Caco-2 (cell line): ENCODE measurements around the gene OS9. TPM values are rescaled to one million over a fixed set of nuclear protein-coding genes. Genes with fewer than 3 reads are reported as not detected.
"Not testable (repeated sequence)": the region's sequence is repeated elsewhere in the genome, so short reads cannot be mapped to it uniquely, and the experiment has no call there.

Experiments used
- BruUV-seq: library from RNA; stranded (reverse); fragments of 400-500 nt; replicated peaks from 2 replicates; lab custom pipeline; 2021; lab: Mats Ljungman, UMichigan
- CTCF ChIA-PET: fragments of 300-600 bp; sonication (Branson Sonifier 250); formaldehyde crosslinking; loops from one replicate; lab custom pipeline; 2022; ENCODE audit warnings: antibody characterized with exemption; lab: Charles Lee
- POLR2A ChIA-PET: fragments of 300-600 bp; sonication (Branson Sonifier 250); formaldehyde crosslinking; loops from one replicate; lab custom pipeline; 2022; ENCODE audit warnings: antibody characterized with exemption; lab: Charles Lee
- DNase-seq, 2 experiments: peaks; one replicate each; pipeline versions ENCODE4 v3.0.0 to v3.0.0-alpha.2; 2020 to 2022
- H3K27me3 ChIP-seq: replicated peaks from 2 replicates; pipeline ENCODE4 v1.6.0; 2011; ENCODE audit warnings: low read length; ENCODE audit not compliant: control insufficient read depth, insufficient read depth
- H3K36me3 ChIP-seq: 2 replicates; pipeline ENCODE4 v1.5.1; 2011; ENCODE audit warnings: low read length; ENCODE audit not compliant: control insufficient read depth, insufficient read depth
- H3K4me1 ChIP-seq: fragments of 250-450 bp; sonication (Bioruptor Pico); 2 replicates; pipeline ENCODE4 v1.5.1; 2020; ENCODE audit warnings: mild to moderate bottlenecking
- H3K4me3 ChIP-seq: 2 replicates; pipeline ENCODE4 v1.5.1; 2011; ENCODE audit warnings: low read depth, mild to moderate bottlenecking, control low read depth, low read length
- H3K9me3 ChIP-seq: fragments of 250-450 bp; sonication (Bioruptor Pico); 2 replicates; pipeline ENCODE4 v1.5.1; 2020; ENCODE audit warnings: mild to moderate bottlenecking, moderate library complexity
- H3K27ac Mint-ChIP-seq: one replicate; pipeline ENCODE4 v1.8.0; 2022; ENCODE audit warnings: mixed read lengths; ENCODE audit not compliant: unreplicated experiment
- H3K27me3 Mint-ChIP-seq: one replicate; pipeline ENCODE4 v1.8.0; 2022; ENCODE audit warnings: mixed read lengths; ENCODE audit not compliant: insufficient read depth, unreplicated experiment
- H3K36me3 Mint-ChIP-seq: one replicate; pipeline ENCODE4 v1.8.0; 2022; ENCODE audit warnings: mild to moderate bottlenecking, mixed read lengths; ENCODE audit not compliant: insufficient read depth, unreplicated experiment
- H3K4me1 Mint-ChIP-seq: one replicate; pipeline ENCODE4 v1.8.0; 2022; ENCODE audit warnings: low read depth, mixed read lengths; ENCODE audit not compliant: unreplicated experiment
- H3K4me3 Mint-ChIP-seq: one replicate; pipeline ENCODE4 v1.8.0; 2022; ENCODE audit warnings: mild to moderate bottlenecking, moderate library complexity, mixed read lengths; ENCODE audit not compliant: unreplicated experiment
- H3K9me3 Mint-ChIP-seq: one replicate; pipeline ENCODE4 v1.8.0; 2022; ENCODE audit warnings: mixed read lengths; ENCODE audit not compliant: unreplicated experiment
- CTCF ChIP-seq, 2 experiments: fragments of 200-600 bp in 1 of 2; IDR thresholded peaks; 1 replicate in 1 of 2; 2 replicates in 1 of 2; pipeline versions ENCODE4 v1.5.1 to v1.8.0; 2011 to 2022; ENCODE audit warnings: antibody characterized with exemption in 1 of 2, control low read depth in 1 of 2, inconsistent platforms in 1 of 2, low read depth in 1 of 2, low read length in 1 of 2, mild to moderate bottlenecking in 1 of 2, moderate library complexity in 1 of 2; ENCODE audit not compliant: insufficient read depth in 1 of 2, severe bottlenecking in 1 of 2, unreplicated experiment in 1 of 2
- intact Hi-C: fragments of 100-400 bp; cut with micrococcal nuclease; formaldehyde crosslinking; loops from one replicate; pipeline ENCODE4 v1.10.0; 2022; ENCODE audit not compliant: unreplicated experiment
- total RNA-seq: library from RNA; stranded (reverse); gene quantifications from 2 replicates; pipeline ENCODE4 v1.2.3, GENCODE V29; 2022

Gene OS9
- total RNA-seq, 1 experiment from 2014 or later = 182 TPM

GRCh38 chr12:57674691-57675090, 19.2 kb upstream of the OS9 start:
- Histone ChIP-seq H3K36me3 (no peaks in the 10 kb centered on the region), H3K27me3 (no peaks in the 10 kb centered on the region), H3K9me3 (no peaks in the 10 kb centered on the region), H3K4me3 (no peak overlapping the region), H3K4me1 (no peaks in the 10 kb centered on the region)
- CTCF ChIA-PET = no interaction called here
- BruUV-seq = no TSS peak
- Mint-ChIP-seq H3K9me3 (no peaks in the 10 kb centered on the region), H3K27me3 (peaks cover 5% of the 10 kb centered on the region), H3K4me1 (no peaks in the 10 kb centered on the region), H3K27ac (no peak overlapping the region), H3K4me3 (no peak overlapping the region), H3K36me3 (no peaks in the 10 kb centered on the region)
- intact Hi-C loops = no loop called here
- POLR2A ChIA-PET = no interaction called here
- no peak for TF ChIP-seq CTCF (IDR thresholded peaks at IDR 0.05; ENCODE audit: insufficient read depth in 1 of 2, low read depth in 1 of 2, low read length in 1 of 2, severe bottlenecking in 1 of 2, unreplicated experiment in 1 of 2)
- DNase-seq = no peak

GRCh38 chr12:57677947-57678346, 16.0 kb upstream of the OS9 start:
- H3K4me3 Mint-ChIP-seq, CTCF ChIA-PET, H3K4me1 ChIP-seq, H3K36me3 Mint-ChIP-seq, intact Hi-C loops, H3K36me3 ChIP-seq, BruUV-seq, H3K27me3 ChIP-seq, POLR2A ChIA-PET, H3K4me3 ChIP-seq, H3K27me3 Mint-ChIP-seq, H3K27ac Mint-ChIP-seq, H3K4me1 Mint-ChIP-seq, DNase-seq, H3K9me3 ChIP-seq: not testable (repeated sequence)
- peaks cover 10% of the 10 kb centered on the region for H3K9me3 Mint-ChIP-seq

- intact Hi-C loops = no loop called here
- no peak overlapping the region for H3K27ac Mint-ChIP-seq
- peaks cover 10% of the 10 kb centered on the region for H3K9me3 Mint-ChIP-seq
- H3K27me3 Mint-ChIP-seq = peaks cover 5% of the 10 kb centered on the region
- H3K4me1 Mint-ChIP-seq = no peaks in the 10 kb centered on the region
- 0 out of 2 replicates have a peak, but pooled peaks cover 3% of the 10 kb centered on the region for H3K9me3 ChIP-seq
- no peaks in the 10 kb centered on the region for H3K36me3 Mint-ChIP-seq
- H3K4me3 Mint-ChIP-seq = no peak overlapping the region
- no peak for DNase-seq
- H3K27me3 ChIP-seq = no peaks in the 10 kb centered on the region
- no peaks in the 10 kb centered on the region for H3K4me1 ChIP-seq
- ChIA-PET POLR2A (no interaction called here), CTCF (no interaction called here)
- no peak overlapping the region for H3K4me3 ChIP-seq
- H3K36me3 ChIP-seq = no peaks in the 10 kb centered on the region
- no peak for TF ChIP-seq CTCF (IDR thresholded peaks at IDR 0.05; ENCODE audit: insufficient read depth in 1 of 2, low read depth in 1 of 2, low read length in 1 of 2, severe bottlenecking in 1 of 2, unreplicated experiment in 1 of 2)
- BruUV-seq = no TSS peak
These were observed 14.2 kb upstream of the OS9 start for GRCh38 chr12:57679697-57680096.

GRCh38 chr12:57687862-57688261, 6.1 kb upstream of the OS9 start:
- ChIA-PET CTCF (interaction anchor here (1.2 kb wide), 1 partner anchor 103 kb away, joined by 3 read pairs; no protein-coding TSS in a partner anchor), POLR2A (no interaction called here)
- Mint-ChIP-seq H3K4me3 (no peak overlapping the region), H3K27me3 (peaks cover 13% of the 10 kb centered on the region), H3K27ac (no peak overlapping the region), H3K4me1 (peaks cover 5% of the 10 kb centered on the region), H3K36me3 (no peaks in the 10 kb centered on the region), H3K9me3 (peaks cover 8% of the 10 kb centered on the region)
- no peaks in the 10 kb centered on the region for H3K36me3 ChIP-seq
- no peak overlapping the region for H3K4me3 ChIP-seq
- no peaks in the 10 kb centered on the region for H3K9me3 ChIP-seq
- no peak for DNase-seq
- TF ChIP-seq CTCF (IDR thresholded peaks at IDR 0.05; ENCODE audit: insufficient read depth in 1 of 2, low read depth in 1 of 2, low read length in 1 of 2, severe bottlenecking in 1 of 2, unreplicated experiment in 1 of 2) = no peak
- BruUV-seq = no TSS peak
- no peaks in the 10 kb centered on the region for H3K27me3 ChIP-seq
- intact Hi-C loops = no loop called here
- peaks cover 4% of the 10 kb centered on the region for H3K4me1 ChIP-seq
